Smooth muscle cell (in vitro differentiated cells): ENCODE measurements around the gene HMCN1. TPM values are rescaled to one million over a fixed set of nuclear protein-coding genes. Genes with fewer than 3 reads are reported as not detected.

Source experiments
- DNase-seq: peaks from one replicate; lab custom pipeline; 2025; ENCODE audit not compliant: unreplicated experiment; lab: John Stamatoyannopoulos, UW
- H2AFZ ChIP-seq: fragments of 200-600 bp; sonication (generic); 2 replicates; pipeline ENCODE4 v1.6.0; 2016; ENCODE audit warnings: antibody characterized with exemption, low read depth, mild to moderate bottlenecking
- H3F3A ChIP-seq: fragments of 200-600 bp; sonication (generic); 2 replicates; pipeline ENCODE4 v1.6.0; 2017; ENCODE audit warnings: antibody characterized with exemption, low read depth
- H3K27ac ChIP-seq: fragments of 200-600 bp; sonication (generic); 2 replicates; pipeline ENCODE4 v1.5.1; 2016; ENCODE audit warnings: low read depth, mild to moderate bottlenecking
- H3K27me3 ChIP-seq: fragments of 200-600 bp; sonication (generic); 2 replicates; pipeline ENCODE4 v1.6.1; 2016; ENCODE audit warnings: low read depth, mild to moderate bottlenecking
- H3K36me3 ChIP-seq: fragments of 200-600 bp; sonication (generic); 2 replicates; pipeline ENCODE4 v1.5.1; 2016; ENCODE audit warnings: low read depth
- H3K4me1 ChIP-seq: fragments of 200-600 bp; sonication (generic); 2 replicates; pipeline ENCODE4 v1.5.1; 2016; ENCODE audit warnings: low read depth
- H3K4me2 ChIP-seq: fragments of 200-600 bp; sonication (generic); 2 replicates; pipeline ENCODE4 v1.6.0; 2016; ENCODE audit warnings: mild to moderate bottlenecking
- H3K4me3 ChIP-seq: fragments of 200-600 bp; sonication (generic); 2 replicates; pipeline ENCODE4 v1.5.1; 2016; ENCODE audit warnings: mild to moderate bottlenecking
- H3K79me2 ChIP-seq: fragments of 200-600 bp; sonication (generic); 2 replicates; pipeline ENCODE4 v1.6.0; 2016; ENCODE audit warnings: low read depth, mild to moderate bottlenecking
- H3K9ac ChIP-seq: fragments of 200-600 bp; sonication (generic); 2 replicates; pipeline ENCODE4 v1.6.0; 2016; ENCODE audit warnings: low read depth
- H3K9me3 ChIP-seq: fragments of 200-600 bp; sonication (generic); replicated peaks from 2 replicates; pipeline ENCODE4 v1.5.1; 2016; ENCODE audit warnings: low read depth
- H4K20me1 ChIP-seq: fragments of 200-600 bp; sonication (generic); 2 replicates; pipeline ENCODE4 v1.6.0; 2016; ENCODE audit warnings: low read depth
- WGBS: methylation state at CpG from one replicate; pipeline ENCODE4 v1.1.7; 2016; ENCODE audit warnings: low lambda C conversion rate; 5-methylcytosine and 5-hydroxymethylcytosine counted together
- polyA plus RNA-seq: library from polyadenylated mRNA; unstranded; fragments of >200 nt; fragmentation: Nextera tagmentation; extraction: Ambion mirVana; gene quantifications from 2 replicates; pipeline ENCODE4 v1.2.1, GENCODE V29; 2016
- total RNA-seq: library from RNA; depleted of rRNA; stranded (reverse); fragments of >200 nt; gene quantifications from 2 replicates; pipeline ENCODE4 v1.2.3, GENCODE V29; 2014
- TF ChIP-seq, protein P1 (sequence below): fragments of 200-600 bp; sonication (generic); IDR thresholded peaks from 2 replicates; pipeline ENCODE4 v1.5.1; 2017; ENCODE audit warnings: borderline replicate concordance, mild to moderate bottlenecking, antibody characterized with exemption; ENCODE audit not compliant: insufficient read depth, poor library complexity, severe bottlenecking

HMCN1 gene
- total and polyA plus RNA-seq, 2 experiments from 2014 or later, result 18.9 to 118 TPM

DNA sequence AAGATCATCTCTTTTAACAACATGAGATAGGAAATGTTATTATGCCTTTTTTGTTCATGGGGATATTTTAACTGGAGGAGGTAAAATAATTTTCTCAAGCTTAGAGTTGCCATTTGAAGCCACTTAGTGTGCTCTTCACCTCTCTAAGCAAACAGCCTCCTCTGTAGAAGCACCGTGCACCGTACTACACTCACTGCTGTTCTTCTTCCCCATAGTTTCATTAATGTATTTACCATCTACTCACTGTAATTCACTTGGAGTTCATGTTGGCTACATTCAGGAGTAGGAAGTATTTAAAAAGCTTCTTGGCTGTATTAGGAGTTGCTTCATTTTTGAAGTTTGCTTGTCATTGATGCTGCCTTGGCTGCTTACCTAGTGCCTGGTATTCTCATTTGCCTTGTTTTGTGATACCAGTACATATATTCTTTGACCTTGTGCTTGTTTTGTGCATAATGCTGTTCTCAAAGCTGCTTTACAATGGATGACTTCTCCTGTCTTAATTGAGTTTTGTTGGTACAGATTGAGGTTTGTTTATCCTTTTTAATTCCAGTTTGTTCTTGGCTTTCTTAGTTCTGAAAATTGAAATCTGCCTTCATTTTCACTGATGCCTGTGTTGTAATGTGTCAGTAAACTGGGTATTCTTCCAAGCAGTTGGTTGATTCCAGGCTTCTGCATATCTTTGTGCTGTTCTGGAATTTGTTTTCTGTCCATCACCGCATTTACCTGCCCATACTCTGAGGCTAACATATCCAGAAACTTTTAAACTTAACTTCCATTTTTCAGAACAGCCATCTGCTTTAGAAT is 240.4 kb downstream of the HMCN1 start:
- H3K27me3 ChIP-seq, result no peaks in the 10 kb centered on the region
- H3K79me2 ChIP-seq, result no peaks in the 10 kb centered on the region
- H3K4me1 ChIP-seq, result peaks cover 33% of the 10 kb centered on the region
- H3K9ac ChIP-seq, result peak overlapping the region; percentile 28
- H3K9me3 ChIP-seq, result no peaks in the 10 kb centered on the region
- no peak for DNase-seq
- TF ChIP-seq, protein P1, sequence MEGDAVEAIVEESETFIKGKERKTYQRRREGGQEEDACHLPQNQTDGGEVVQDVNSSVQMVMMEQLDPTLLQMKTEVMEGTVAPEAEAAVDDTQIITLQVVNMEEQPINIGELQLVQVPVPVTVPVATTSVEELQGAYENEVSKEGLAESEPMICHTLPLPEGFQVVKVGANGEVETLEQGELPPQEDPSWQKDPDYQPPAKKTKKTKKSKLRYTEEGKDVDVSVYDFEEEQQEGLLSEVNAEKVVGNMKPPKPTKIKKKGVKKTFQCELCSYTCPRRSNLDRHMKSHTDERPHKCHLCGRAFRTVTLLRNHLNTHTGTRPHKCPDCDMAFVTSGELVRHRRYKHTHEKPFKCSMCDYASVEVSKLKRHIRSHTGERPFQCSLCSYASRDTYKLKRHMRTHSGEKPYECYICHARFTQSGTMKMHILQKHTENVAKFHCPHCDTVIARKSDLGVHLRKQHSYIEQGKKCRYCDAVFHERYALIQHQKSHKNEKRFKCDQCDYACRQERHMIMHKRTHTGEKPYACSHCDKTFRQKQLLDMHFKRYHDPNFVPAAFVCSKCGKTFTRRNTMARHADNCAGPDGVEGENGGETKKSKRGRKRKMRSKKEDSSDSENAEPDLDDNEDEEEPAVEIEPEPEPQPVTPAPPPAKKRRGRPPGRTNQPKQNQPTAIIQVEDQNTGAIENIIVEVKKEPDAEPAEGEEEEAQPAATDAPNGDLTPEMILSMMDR, result no peak
- peak overlapping the region; percentile 66 for H3K4me2 ChIP-seq
- no peak overlapping the region for H3K4me3 ChIP-seq
- peaks cover 19% of the 10 kb centered on the region for H3F3A ChIP-seq
- peak overlapping the region; percentile 99 for H3K27ac ChIP-seq
- no peaks in the 10 kb centered on the region for H4K20me1 ChIP-seq
- WGBS, result 85% methylated on average over 3 of the region's 3 CpGs
- peak overlapping the region; percentile 14 for H2AFZ ChIP-seq
- H3K36me3 ChIP-seq, result no peaks in the 10 kb centered on the region

DNA sequence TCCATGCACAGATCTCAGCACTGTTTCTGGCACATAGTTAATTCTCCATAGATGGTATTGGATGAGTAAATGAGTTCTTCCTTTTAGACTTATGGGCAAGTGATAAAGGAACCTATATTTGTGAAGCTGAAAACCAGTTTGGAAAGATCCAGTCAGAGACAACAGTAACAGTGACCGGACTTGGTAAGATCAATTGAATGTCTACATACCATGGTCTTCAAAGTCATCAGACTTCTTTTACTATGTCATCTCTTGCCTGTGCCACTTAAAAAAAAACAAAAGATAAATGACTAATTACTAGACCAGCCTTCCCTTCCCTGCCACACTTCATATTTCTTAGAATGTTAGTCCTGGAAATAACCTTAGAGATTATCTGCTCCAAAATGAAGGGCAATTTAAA is 246.7 kb downstream of the HMCN1 start:
- Histone ChIP-seq H3K4me1 (no peaks in the 10 kb centered on the region), H4K20me1 (no peaks in the 10 kb centered on the region), H3K27me3 (no peaks in the 10 kb centered on the region), H3K9me3 (no peaks in the 10 kb centered on the region), H3K9ac (no peak overlapping the region), H3K4me2 (no peak overlapping the region), H3F3A (no peaks in the 10 kb centered on the region), H3K27ac (no peak overlapping the region), H2AFZ (no peak overlapping the region), H3K36me3 (peaks cover 6% of the 10 kb centered on the region), H3K79me2 (no peaks in the 10 kb centered on the region), H3K4me3 (no peak overlapping the region)
- no peak for DNase-seq
- TF ChIP-seq, protein P1, result no peak
- WGBS, result 76% methylated on average over 1 of the region's 1 CpG

- Histone ChIP-seq H3K9me3 (no peaks in the 10 kb centered on the region), H3K4me3 (no peak overlapping the region), H3K36me3 (peaks cover 6% of the 10 kb centered on the region), H2AFZ (no peak overlapping the region), H3K27me3 (no peaks in the 10 kb centered on the region), H3K27ac (peak overlapping the region; percentile 12), H3K4me1 (no peaks in the 10 kb centered on the region), H3F3A (no peaks in the 10 kb centered on the region), H4K20me1 (no peaks in the 10 kb centered on the region), H3K79me2 (no peaks in the 10 kb centered on the region), H3K4me2 (no peak overlapping the region), H3K9ac (no peak overlapping the region)
- TF ChIP-seq, protein P1, result no peak
- 86% methylated on average over 4 of the region's 4 CpGs for WGBS
- DNase-seq, result no peak
Observed at GRCh38 chr1:185984113-185984836, 250.1 kb downstream of the HMCN1 start.
